Kidney epithelial cell (primary cell): ENCODE data around the gene COPS9. TPM values are rescaled to one million over a fixed set of nuclear protein-coding genes. Genes with fewer than 3 reads are reported as not detected.

ENCODE experiments used
- DNase-seq: peaks from one replicate; pipeline ENCODE4 v3.0.0-alpha.2; 2010; ENCODE audit warnings: low read depth
- H3K27me3 ChIP-seq: 2 replicates; pipeline ENCODE4 v1.6.0; 2011; ENCODE audit warnings: low read length; ENCODE audit not compliant: control insufficient read depth, insufficient read depth
- H3K36me3 ChIP-seq: 2 replicates; pipeline ENCODE4 v1.5.1; 2011; ENCODE audit warnings: low read length; ENCODE audit not compliant: control insufficient read depth, insufficient read depth
- H3K4me3 ChIP-seq: 2 replicates; pipeline ENCODE4 v1.5.1; 2011; ENCODE audit warnings: low read depth, mild to moderate bottlenecking, control low read depth, low read length
- total RNA-seq: library from RNA; depleted of rRNA; stranded (reverse); fragments of >200 nt; gene quantifications from 2 replicates; pipeline ENCODE4 v1.2.3, GENCODE V29; 2015
- TF ChIP-seq, protein P1 (sequence below): IDR thresholded peaks from 2 replicates; pipeline ENCODE4 v1.5.1; 2011; ENCODE audit warnings: mild to moderate bottlenecking, moderate library complexity, low read length, control low read depth, inconsistent platforms; ENCODE audit not compliant: insufficient read depth, poor library complexity, severe bottlenecking

Gene COPS9
- total RNA-seq, 1 donor from 2014 or later: 186 TPM

DNA sequence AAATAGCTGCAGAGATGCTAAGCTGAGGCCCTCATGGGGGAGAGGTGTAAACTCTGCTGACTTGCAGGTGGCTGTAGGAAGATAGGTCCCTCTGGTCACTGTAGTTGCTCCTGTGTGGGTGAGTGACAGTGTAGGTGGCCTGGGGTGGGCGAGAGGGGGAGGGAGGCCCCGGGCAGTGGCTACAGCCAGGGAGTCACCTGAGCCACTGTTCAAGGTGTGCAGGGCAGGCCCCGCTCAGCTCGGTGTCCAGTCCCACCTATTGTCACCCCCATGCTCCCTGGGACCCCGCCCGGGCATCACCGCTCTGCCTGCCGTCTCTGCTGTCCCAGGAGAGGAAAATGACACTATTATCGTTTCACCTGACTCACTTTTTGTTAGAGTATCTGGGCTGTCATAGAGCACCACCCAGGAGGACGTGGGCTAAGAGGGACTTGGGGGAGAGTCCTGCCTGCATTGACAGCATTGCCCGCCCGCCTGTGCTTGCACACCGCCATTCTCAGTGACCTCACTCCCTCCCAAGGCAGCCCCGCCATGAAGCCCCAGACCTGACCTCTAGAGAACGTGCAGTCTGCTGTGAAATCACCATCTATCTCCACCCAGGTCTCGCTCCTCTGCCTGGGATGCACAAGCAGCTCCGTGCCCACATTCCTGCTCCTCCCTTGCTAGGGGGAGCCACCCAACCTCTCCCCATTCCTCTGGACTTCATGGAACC lies 29.2 kb downstream of the COPS9 start:
- H3K27me3 ChIP-seq: peaks cover 6% of the 10 kb centered on the region
- TF ChIP-seq, protein P1, sequence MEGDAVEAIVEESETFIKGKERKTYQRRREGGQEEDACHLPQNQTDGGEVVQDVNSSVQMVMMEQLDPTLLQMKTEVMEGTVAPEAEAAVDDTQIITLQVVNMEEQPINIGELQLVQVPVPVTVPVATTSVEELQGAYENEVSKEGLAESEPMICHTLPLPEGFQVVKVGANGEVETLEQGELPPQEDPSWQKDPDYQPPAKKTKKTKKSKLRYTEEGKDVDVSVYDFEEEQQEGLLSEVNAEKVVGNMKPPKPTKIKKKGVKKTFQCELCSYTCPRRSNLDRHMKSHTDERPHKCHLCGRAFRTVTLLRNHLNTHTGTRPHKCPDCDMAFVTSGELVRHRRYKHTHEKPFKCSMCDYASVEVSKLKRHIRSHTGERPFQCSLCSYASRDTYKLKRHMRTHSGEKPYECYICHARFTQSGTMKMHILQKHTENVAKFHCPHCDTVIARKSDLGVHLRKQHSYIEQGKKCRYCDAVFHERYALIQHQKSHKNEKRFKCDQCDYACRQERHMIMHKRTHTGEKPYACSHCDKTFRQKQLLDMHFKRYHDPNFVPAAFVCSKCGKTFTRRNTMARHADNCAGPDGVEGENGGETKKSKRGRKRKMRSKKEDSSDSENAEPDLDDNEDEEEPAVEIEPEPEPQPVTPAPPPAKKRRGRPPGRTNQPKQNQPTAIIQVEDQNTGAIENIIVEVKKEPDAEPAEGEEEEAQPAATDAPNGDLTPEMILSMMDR: no peak
- no peak for DNase-seq

DNA sequence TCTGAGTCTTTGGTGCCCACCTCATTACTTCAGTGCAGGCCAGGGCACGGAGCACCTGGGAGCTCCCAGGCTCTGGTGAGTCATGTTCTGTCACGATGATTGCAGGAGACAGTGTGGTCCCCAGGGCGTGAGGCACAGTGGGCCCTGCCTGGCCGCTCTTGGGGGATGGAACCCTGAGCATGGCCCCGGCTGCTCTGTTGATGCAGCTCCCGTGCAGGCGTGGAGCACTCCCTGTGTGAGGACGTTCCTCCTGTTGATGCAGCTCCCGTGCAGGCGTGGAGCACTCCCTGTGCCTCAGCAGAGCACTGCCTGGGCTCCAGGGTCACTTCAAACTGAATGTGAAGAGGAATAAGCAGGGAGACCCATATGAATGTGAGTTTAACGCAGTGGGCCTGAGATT lies 30.1 kb downstream of the COPS9 start:
- DNase-seq: no peak
- Histone ChIP-seq H3K27me3 (peaks cover 2% of the 10 kb centered on the region), H3K36me3 (no peaks in the 10 kb centered on the region), H3K4me3 (no peak overlapping the region)
- TF ChIP-seq, protein P1: no peak

More for the DNA sequence above, 29.2 kb downstream of the COPS9 start:
- no peaks in the 10 kb centered on the region for H3K36me3 ChIP-seq
- H3K4me3 ChIP-seq: no peak overlapping the region

DNA sequence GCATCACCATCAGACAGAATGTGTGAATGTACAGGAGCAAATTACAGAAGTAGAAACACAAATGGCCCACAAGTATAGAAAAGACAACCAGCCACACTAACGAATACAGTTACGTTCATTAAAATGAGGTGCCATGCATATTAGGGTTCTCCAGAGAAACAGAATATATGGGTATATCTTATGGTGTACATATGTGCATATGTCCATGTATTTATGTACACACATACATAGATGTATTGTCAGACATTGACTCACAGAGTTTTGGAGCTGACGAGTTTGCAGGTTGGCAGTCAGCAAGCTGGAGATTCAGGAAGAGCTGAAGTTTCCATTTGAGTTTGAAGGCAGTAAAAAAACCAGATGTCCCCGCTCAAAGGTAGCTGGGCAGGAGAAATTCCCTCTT lies 33.0 kb downstream of the COPS9 start:
- Histone ChIP-seq H3K36me3 (no peaks in the 10 kb centered on the region), H3K27me3 (no peaks in the 10 kb centered on the region), H3K4me3 (no peak overlapping the region)
- DNase-seq: no peak
- TF ChIP-seq, protein P1: no peak

DNA sequence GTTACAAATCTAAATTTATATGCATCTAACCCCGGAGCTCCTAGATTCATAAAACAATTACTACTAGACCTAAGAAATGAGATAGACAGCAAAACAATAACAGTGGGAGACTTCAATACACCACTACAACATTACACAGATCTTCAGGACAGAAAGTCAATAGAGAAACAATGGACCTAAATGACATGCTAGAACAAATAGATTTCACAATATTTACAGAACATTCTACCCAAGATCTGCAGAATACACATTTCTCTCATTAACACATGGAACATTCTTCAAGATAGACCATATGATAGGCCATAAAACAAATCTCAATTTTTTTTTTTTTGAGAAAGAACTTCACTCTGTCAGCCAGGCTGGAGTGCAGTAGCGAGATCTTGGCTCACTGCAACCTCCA lies 37.8 kb downstream of the COPS9 start:
- TF ChIP-seq, protein P1: no peak
- Histone ChIP-seq H3K36me3 (no peaks in the 10 kb centered on the region), H3K4me3 (no peak overlapping the region), H3K27me3 (peaks cover 21% of the 10 kb centered on the region)
- no peak for DNase-seq

DNA sequence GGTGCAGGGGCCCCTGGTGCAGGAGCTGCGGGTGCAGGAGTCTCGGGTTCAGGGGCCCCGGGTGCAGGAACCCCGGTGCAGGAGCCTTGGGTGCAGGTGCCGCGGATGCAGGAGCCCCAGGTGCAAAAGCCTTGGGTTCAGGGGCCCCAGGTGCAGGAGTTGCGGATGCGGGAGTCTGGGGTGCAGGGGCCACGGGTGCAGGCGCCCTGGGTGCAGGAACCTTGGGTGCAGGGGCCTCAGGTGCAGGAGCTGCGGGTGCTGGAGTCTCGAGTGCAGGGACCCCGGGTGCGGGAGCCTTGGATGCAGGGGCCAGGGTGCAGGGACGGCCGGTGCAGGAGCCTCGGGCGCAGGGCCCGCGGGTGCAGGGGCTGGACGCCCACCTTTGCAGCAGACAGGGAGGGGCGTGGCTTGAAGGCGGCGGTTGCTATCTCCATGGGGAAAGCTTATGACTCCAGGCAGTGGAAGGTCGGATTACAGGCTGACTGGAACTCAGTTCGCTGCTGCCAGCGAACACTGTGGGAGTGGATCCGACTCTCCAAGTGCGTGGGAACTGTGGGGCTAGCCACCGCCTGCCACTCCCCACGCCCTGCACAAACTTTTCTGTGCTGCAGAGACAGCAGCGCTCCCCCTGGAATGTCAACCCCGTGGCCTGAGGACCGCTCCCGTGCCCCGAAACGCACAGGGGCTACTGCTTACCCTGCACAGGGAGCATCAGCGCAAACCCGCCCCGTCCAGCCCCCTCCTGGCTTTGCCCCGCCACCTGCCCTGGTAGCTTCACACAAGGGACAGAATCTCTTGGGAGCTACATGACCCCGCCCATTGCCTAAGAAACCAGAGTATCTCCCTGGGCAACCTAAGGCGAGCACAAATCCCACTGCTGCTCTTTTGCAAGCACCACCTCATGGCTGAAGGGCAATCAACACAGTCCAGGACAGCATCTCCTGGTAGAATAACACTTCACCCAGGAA lies 40.3 kb downstream of the COPS9 start:
- no peaks in the 10 kb centered on the region for H3K36me3 ChIP-seq
- TF ChIP-seq, protein P1: no peak
- no peak for DNase-seq
- H3K4me3 ChIP-seq: no peak overlapping the region
- peaks cover 21% of the 10 kb centered on the region for H3K27me3 ChIP-seq
